Measurements from ENCODE around the gene FGF7.
"Not testable (repeated sequence)": the region's sequence is repeated elsewhere in the genome, so short reads cannot be mapped to it uniquely, and the experiment has no call there.

FGF7 gene

DNA sequence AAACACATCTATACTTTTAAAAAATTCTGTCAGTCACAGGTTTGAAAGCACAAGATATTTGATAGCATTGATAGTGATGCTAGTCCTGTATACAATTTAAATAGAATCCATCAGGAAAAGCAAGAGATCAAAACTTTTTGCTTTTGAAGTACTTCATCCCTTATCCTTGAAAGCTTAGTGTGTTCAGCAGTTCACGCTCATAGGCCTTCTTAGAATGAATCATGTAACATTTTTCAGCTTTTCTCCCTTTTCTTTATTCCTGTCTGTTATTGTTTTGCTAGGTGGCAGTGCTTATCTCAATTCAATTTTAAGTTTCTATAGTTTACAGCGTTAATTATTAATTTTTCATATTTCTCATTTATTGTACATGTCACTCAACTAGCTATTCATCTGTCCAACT is 69.1 kb downstream of the FGF7 start:
- H3K27ac ChIP-seq, result no peak overlapping the region
- no peak for DNase-seq (ENCODE audit: low read depth, low spot score)

DNA sequence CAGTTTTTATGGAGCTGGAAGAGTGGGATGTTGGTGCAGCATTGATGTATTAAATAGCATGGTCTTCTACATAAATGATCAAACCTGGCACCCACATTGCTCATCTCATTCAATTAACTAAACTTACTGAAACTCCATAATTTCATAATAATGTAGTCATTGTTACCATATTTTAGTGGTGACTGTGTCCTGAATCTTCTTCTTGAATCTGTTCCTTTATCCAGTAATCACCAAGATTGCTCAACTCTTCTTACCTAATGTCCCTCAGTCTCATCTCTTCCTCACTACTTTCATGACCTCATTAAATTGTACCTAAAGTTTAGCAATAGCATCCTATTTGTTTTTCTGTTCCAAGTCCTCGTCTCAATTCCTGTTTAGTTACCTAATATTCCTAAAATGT is 69.8 kb downstream of the FGF7 start:
- peak overlapping the region; percentile 40 for H3K27ac ChIP-seq
- peak; percentile 8 for DNase-seq (ENCODE audit: low read depth, low spot score)

DNA sequence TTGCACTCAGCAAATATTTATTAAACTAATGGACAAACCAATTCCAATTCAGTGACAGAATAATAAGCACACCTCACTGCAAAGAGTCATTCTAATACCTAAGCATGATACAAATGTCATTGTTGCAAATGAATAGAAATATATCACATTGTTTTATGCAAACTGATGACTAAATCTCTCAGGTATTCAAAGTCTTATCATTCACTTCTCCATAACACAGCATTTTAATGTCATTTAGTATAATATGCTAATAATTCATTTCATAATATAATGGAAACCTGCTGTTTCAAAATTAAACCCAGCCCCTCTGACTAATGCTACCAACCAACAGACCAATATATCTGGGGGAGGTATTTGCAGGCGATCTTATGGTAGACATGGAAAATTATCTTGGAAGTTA is 71.8 kb downstream of the FGF7 start:
- H3K27ac ChIP-seq, result peak overlapping the region; percentile 24
- no peak for DNase-seq (ENCODE audit: low read depth, low spot score)

DNA sequence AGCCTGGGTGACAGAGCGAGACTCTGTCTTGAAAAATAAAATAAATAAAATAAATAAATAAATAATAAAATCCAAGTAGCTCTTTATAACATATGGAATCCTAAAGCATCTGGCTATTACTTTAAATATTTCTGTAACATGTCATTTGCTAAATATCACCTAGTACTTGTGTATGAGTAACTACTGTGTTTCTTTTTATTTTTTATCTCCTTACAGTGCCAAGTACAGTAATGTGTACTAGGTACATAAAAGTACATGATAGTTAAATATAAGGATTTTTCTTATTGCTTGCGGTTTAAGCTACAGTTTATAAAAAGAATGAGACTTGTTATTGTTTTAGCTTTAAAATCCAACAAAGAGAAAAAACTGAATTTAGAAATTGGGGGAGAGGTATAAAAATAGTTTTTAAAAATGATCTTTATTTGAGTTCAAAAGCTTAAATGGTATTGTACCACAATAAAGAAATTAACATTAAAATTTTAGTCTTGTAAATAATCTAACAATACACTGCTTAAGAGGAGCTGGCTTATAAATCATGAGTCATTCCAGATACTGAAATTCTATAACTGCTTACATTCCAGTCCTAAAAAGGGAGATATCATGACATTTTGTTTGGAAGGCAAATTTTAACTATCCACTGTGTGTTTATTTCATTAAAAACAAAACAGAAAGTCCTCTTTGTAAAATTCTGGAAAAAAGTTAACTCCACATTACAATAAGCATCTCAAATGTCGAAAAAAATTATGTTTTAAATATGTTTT is 73.1 kb downstream of the FGF7 start:
- no peak for DNase-seq (ENCODE audit: low read depth, low spot score)
- no peak overlapping the region for H3K27ac ChIP-seq

DNA sequence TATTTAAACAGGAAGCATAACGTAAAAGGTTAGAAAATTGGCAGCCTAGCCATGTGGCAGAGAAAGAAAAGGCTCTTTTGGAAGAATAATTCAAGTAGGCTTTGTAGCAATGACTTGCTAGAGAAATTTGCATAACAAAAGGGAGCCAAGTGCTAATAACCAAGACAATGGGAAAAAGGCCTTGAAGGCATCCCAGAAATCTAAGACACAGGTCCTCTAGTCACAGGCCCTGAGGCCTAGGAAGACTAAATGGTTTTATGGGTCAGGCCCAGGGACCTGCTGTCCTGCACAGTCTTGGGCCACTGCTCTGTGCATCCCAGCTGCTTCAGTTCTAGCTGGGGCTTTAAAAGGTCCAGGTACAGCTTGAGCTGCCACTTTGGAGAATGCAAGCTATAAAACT is 78.5 kb downstream of the FGF7 start:
- no peak for DNase-seq (ENCODE audit: low read depth, low spot score)
- no peak overlapping the region for H3K27ac ChIP-seq

DNA sequence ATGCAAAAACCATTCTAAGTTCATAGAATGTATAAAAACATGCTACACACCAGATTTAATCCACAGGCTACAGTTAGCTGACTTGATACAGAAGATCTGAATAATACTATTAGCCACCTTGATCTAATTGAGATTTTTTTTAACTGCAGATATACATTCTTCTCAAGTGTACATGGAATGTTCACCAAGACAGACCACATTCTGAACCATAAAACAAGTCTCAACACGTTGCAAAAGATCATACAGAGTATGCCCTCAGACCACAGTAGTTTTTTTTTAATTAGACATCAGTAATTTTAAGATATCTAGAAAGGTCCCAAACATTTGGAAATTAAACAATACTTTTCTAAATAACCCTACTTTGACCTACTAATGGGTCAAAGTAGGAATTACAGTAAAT is 83.3 kb downstream of the FGF7 start:
- DNase-seq (ENCODE audit: low read depth, low spot score), result peak; percentile 20
- H3K27ac ChIP-seq, result peak overlapping the region; percentile 46

DNA sequence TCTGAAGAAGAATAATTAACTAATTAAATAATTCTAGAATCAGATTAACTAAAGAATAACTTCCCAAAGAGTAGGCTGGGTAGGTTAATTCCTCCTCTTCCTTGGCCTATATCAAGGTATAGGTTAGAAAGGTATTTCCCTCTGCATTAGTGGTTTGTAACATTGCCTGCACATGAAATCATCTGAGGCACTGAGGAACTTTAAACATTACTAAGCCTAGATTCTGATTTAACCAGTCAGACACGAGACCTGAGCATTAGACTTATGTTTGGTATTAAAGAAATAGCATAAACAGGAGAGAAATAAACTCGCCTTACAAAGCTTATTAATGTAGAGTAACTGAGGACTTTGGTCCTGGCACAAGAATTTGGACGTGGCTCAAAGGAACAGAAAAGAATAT is 84.2 kb downstream of the FGF7 start:
- H3K27ac ChIP-seq, result peak overlapping the region; percentile 46
- no peak for DNase-seq (ENCODE audit: low read depth, low spot score)

DNA sequence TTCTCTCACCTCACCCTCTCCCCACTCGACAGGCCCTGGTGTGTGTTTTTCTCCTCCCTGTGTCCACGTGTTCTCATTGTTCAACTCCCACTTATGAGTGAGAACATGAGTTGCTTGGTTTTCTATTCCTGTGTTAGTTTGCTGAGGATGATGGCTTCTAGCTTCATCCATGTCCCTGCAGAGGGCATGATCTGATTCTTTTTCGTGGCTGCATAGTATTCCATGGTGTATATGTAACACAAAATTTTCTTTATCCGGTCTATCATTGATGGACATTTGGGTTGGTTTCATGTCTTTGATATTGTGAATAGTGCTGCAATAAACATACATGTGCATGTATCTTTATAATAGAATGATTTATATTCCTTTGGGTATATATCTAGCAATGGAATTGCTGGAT is 89.7 kb downstream of the FGF7 start:
- DNase-seq (ENCODE audit: low read depth, low spot score); H3K27ac ChIP-seq: not testable (repeated sequence)

DNA sequence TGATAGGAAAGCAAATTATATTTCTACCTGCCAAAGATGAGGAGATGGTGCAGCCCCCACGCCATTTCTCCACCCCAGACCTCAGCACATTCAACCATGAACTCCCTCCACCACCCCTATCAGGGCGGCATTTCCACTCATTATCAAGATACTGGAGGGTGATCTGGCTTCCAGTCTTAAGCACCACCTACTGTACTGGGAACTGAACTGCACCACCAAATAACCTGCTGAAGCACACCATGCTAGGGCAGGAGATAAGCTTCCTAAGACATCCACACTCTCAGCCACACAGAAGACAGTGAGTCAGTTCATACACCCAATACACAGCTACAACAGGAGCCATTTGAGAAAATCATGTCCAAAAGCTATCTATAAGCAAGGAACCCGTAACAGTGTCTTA is 98.8 kb downstream of the FGF7 start:
- H3K27ac ChIP-seq, result no peak overlapping the region
- DNase-seq (ENCODE audit: low read depth, low spot score), result no peak

DNA sequence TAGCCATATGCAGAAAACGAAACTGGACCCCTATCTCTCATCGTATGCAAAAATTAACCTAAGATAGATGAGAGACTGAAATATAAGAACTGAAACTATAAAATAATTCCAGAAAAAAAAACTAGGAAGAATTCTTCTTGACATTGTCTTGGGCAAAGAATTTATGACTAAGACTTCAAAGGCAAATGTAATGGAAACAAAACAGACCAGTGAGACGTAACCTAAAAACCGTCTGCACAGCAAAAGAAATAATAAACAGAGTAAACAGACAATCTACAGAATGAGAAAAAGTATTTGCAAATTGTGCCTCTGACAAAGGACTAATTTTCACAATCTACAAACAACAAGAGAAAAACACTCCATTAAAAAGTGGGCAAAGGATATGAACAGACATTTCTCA is 105.2 kb downstream of the FGF7 start:
- DNase-seq (ENCODE audit: low read depth, low spot score), result no peak
- no peak overlapping the region for H3K27ac ChIP-seq

DNA sequence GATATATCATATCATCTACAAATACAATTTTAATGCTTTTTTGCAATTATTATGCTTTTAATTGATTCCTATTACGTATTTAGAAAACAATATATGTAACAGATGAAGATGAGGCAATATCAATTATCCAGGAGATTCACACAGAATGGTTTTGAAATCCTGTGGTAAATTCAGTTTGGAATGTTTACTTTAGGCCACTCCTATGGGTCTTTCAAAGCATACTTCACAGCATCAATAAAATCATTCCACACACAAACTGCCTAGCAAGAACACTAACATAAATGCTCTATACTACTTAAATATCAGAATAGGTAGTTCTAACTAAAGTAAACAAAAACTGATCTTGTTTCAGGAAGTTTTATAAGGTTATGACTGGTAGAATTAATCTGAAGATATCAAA is 107.0 kb downstream of the FGF7 start:
- no peak overlapping the region for H3K27ac ChIP-seq
- DNase-seq (ENCODE audit: low read depth, low spot score), result no peak

All from epithelial cell of prostate (primary cell).